ENCODE data around the gene CAMK2D. TPM values are rescaled to one million over a fixed set of nuclear protein-coding genes. Genes with fewer than 3 reads are reported as not detected.

CAMK2D gene
- total and polyA plus RNA-seq, 7 donors = 24.3 to 78.1 (median 54.0) TPM

- 38 to 64% methylated on average over 1 of the region's 1 CpG for WGBS, 2 donors
- no peak for DNase-seq
- no peaks in the 10 kb centered on the region for H3K27me3 ChIP-seq
- TF ChIP-seq EP300 (IDR thresholded peaks at IDR 0.05) = no peak
- no peak for TF ChIP-seq CTCF (IDR thresholded peaks at IDR 0.05)
- TF ChIP-seq POLR2A (IDR thresholded peaks at IDR 0.05) = no peak
- H3K4me3 ChIP-seq = no peak overlapping the region
- no peak overlapping the region for H3K27ac ChIP-seq
- H3K9me3 ChIP-seq = peaks cover 0 to 6% (median 2%) of the 10 kb centered on the region in 4 donors
- intact Hi-C loops (cut with DNase I) = no loop called here
- H3K36me3 ChIP-seq = no peaks in the 10 kb centered on the region
- H3K4me1 ChIP-seq = no peaks in the 10 kb centered on the region
Observed at GRCh38 chr4:113790478-113790877, 28.9 kb upstream of the CAMK2D start.

- no peaks in the 10 kb centered on the region for H3K27me3 ChIP-seq
- intact Hi-C loops (cut with DNase I) = loop anchor here (10.0 kb wide), 1 partner anchor 596 kb away; no protein-coding TSS in a partner anchor
- no peak for TF ChIP-seq CTCF (IDR thresholded peaks at IDR 0.05)
- no peak for TF ChIP-seq EP300 (IDR thresholded peaks at IDR 0.05)
- TF ChIP-seq POLR2A (IDR thresholded peaks at IDR 0.05) = no peak
- no peak for TF ChIP-seq POLR2AphosphoS5 (IDR thresholded peaks at IDR 0.05)
Observed at GRCh38 chr4:113788888-113789287, 27.4 kb upstream of the CAMK2D start.

GRCh38 chr4:113785781-113786180 lies 24.2 kb upstream of the CAMK2D start:
- Histone ChIP-seq H3K4me1 (peaks cover 0 to 3% (median 0%) of the 10 kb centered on the region in 4 donors), H3K9me3 (peaks cover 0 to under 1% (median 0%) of the 10 kb centered on the region in 4 donors), H3K27ac (no peak overlapping the region), H3K27me3 (no peaks in the 10 kb centered on the region), H3K36me3 (no peaks in the 10 kb centered on the region), H3K4me3 (no peak overlapping the region)
- no peak for DNase-seq
- TF ChIP-seq CTCF (IDR thresholded peaks at IDR 0.05) = no peak
- intact Hi-C loops (cut with DNase I) = loop anchor here (10.0 kb wide), 1 partner anchor 599 kb away; no protein-coding TSS in a partner anchor
- WGBS, 2 donors = 87 to 94% methylated on average over 2 of the region's 2 CpGs

More at GRCh38 chr4:113788888-113789287, 27.4 kb upstream of the CAMK2D start:
- Histone ChIP-seq H3K27ac (no peak overlapping the region), H3K36me3 (no peaks in the 10 kb centered on the region), H3K4me1 (peaks cover 0 to 3% (median 0%) of the 10 kb centered on the region in 4 donors), H3K9me3 (peaks cover 0 to 6% (median 2%) of the 10 kb centered on the region in 4 donors), H3K4me3 (no peak overlapping the region)
- no peak for DNase-seq

GRCh38 chr4:113784497-113785250 lies 23.1 kb upstream of the CAMK2D start:
- Histone ChIP-seq H3K4me1 (peaks cover 0 to 3% (median 0%) of the 10 kb centered on the region in 4 donors), H3K36me3 (no peaks in the 10 kb centered on the region), H3K9me3 (no peaks in the 10 kb centered on the region), H3K27me3 (no peaks in the 10 kb centered on the region), H3K27ac (peak overlapping the region in 1 of 4 donors; percentile 16), H3K4me3 (no peak overlapping the region)
- intact Hi-C loops (cut with DNase I) = loop anchor here (10.0 kb wide), 1 partner anchor 600 kb away; no protein-coding TSS in a partner anchor
- no peak for DNase-seq
- 76 to 80% methylated on average over 2 of the region's 2 CpGs for WGBS, 2 donors
- TF ChIP-seq CTCF (IDR thresholded peaks at IDR 0.05) (no peak), POLR2AphosphoS5 (IDR thresholded peaks at IDR 0.05) (peak in 2 of 4 donors; percentile 24 to 36)

All from sigmoid colon (tissue), 7 donors.